Measurements from ENCODE around the gene ETV6. TPM values are rescaled to one million over a fixed set of nuclear protein-coding genes. Genes with fewer than 3 reads are reported as not detected.

Gene ETV6
- total RNA-seq, 1 donor from 2014 or later, result 33.4 TPM

DNA sequence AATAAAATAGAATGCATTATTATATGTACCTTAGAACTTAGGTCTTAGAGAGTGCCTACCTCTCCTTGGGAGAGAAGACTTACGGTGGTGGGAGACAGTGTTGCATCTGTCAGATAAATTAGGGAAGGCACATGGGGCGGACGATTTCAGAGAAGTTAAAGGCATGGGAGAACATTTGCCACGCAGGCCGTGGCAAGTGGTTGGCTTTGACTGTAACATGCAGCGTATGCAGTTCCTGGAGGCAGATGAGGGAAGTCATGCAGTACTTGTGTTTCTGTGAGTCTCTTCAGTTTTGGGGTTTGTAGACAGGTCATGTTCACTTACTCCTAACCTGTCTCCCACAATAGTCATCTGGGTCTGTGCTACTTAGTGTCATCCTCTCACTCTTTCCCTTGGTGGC lies 43.6 kb downstream of the ETV6 start:
- H3K27ac Mint-ChIP-seq (ENCODE audit: unreplicated experiment), result no peak overlapping the region
- H3K4me1 Mint-ChIP-seq (ENCODE audit: low read depth), result peaks cover 53% of the 10 kb centered on the region
- no peak overlapping the region for H3K4me3 Mint-ChIP-seq (ENCODE audit: unreplicated experiment)
- H3K9me3 Mint-ChIP-seq (ENCODE audit: low read depth), result no peaks in the 10 kb centered on the region
- TF ChIP-seq, protein P1, sequence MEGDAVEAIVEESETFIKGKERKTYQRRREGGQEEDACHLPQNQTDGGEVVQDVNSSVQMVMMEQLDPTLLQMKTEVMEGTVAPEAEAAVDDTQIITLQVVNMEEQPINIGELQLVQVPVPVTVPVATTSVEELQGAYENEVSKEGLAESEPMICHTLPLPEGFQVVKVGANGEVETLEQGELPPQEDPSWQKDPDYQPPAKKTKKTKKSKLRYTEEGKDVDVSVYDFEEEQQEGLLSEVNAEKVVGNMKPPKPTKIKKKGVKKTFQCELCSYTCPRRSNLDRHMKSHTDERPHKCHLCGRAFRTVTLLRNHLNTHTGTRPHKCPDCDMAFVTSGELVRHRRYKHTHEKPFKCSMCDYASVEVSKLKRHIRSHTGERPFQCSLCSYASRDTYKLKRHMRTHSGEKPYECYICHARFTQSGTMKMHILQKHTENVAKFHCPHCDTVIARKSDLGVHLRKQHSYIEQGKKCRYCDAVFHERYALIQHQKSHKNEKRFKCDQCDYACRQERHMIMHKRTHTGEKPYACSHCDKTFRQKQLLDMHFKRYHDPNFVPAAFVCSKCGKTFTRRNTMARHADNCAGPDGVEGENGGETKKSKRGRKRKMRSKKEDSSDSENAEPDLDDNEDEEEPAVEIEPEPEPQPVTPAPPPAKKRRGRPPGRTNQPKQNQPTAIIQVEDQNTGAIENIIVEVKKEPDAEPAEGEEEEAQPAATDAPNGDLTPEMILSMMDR (IDR thresholded peaks at IDR 0.05), result no peak
- no peaks in the 10 kb centered on the region for H3K27me3 Mint-ChIP-seq (ENCODE audit: low read depth)
- peaks cover 1% of the 10 kb centered on the region for H3K36me3 Mint-ChIP-seq (ENCODE audit: low read depth)
- DNase-seq (ENCODE audit: low spot score), result no peak

DNA sequence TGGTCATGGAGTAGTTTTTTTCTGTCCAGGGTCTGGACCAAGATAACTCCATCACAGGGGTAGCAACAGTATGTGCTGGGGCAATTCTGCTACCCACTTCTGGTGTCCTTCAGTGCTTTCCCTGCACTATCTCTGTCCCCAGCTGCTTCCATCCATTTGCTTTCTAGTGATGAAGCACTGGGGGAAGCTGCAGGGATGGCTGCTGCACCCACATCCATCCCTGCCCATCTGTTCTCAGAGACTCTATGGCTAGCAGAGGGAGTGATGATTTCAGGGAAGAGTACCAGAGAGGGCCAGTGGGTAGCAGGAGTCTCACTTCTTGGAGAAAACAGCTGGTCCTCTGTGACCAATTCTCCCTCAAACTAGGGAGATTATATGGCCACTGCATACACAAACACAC lies 44.1 kb downstream of the ETV6 start:
- H3K4me3 Mint-ChIP-seq (ENCODE audit: unreplicated experiment), result no peak overlapping the region

DNA sequence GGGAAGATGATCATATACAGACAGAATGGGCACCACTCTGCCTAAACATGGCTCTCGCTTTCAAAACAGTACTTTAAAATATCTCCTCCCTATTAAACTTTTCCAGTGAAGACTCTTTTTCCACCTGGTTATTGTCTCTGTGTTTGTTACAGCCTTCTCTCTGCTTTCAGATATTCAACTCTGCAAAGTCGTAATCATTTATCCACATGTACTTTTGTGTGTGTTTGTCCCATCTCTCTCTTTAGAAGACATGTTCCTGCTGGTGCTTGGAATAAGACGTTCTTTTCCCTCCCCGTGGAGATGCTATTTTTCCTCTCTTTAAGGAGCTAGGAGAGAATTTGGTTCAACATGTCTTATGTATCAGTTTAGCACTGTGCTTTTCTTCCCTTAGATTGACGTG lies 45.1 kb downstream of the ETV6 start:
- H3K27ac Mint-ChIP-seq (ENCODE audit: unreplicated experiment), result peak overlapping the region; percentile 85
- DNase-seq (ENCODE audit: low spot score), result no peak
- TF ChIP-seq, protein P1 (IDR thresholded peaks at IDR 0.05), result no peak
- peaks cover 41% of the 10 kb centered on the region for H3K4me1 Mint-ChIP-seq (ENCODE audit: low read depth)
- peaks cover 1% of the 10 kb centered on the region for H3K36me3 Mint-ChIP-seq (ENCODE audit: low read depth)
- H3K27me3 Mint-ChIP-seq (ENCODE audit: low read depth), result no peaks in the 10 kb centered on the region
- H3K4me3 Mint-ChIP-seq (ENCODE audit: unreplicated experiment), result no peak overlapping the region
- no peaks in the 10 kb centered on the region for H3K9me3 Mint-ChIP-seq (ENCODE audit: low read depth)

More for the DNA sequence above, 44.1 kb downstream of the ETV6 start:
- peaks cover 50% of the 10 kb centered on the region for H3K4me1 Mint-ChIP-seq (ENCODE audit: low read depth)
- H3K9me3 Mint-ChIP-seq (ENCODE audit: low read depth), result no peaks in the 10 kb centered on the region
- no peak for DNase-seq (ENCODE audit: low spot score)
- peaks cover 1% of the 10 kb centered on the region for H3K36me3 Mint-ChIP-seq (ENCODE audit: low read depth)
- no peaks in the 10 kb centered on the region for H3K27me3 Mint-ChIP-seq (ENCODE audit: low read depth)
- no peak overlapping the region for H3K27ac Mint-ChIP-seq (ENCODE audit: unreplicated experiment)
- TF ChIP-seq, protein P1 (IDR thresholded peaks at IDR 0.05), result no peak

DNA sequence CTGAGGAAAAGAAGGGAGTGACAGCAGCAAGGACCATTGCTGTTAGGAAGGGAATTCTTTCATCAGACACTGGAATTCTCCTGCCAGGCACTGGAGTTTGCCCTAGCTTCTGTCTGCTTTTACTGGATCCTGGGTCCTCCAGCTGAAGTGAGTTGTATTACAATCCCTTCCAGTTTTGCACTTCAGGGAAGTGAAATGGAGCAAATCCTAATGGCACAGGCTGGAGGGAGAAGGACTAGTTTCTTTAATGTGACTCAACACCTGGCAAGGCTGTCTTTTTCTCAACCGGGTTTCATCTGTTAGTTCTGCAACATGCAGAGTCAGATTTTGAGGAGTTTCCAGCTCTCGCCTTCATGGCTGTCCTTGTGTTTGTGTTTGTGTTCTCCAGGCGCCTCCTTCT lies 45.8 kb downstream of the ETV6 start:
- Mint-ChIP-seq H3K27me3 (ENCODE audit: low read depth) (no peaks in the 10 kb centered on the region), H3K36me3 (ENCODE audit: low read depth) (peaks cover 1% of the 10 kb centered on the region), H3K9me3 (ENCODE audit: low read depth) (no peaks in the 10 kb centered on the region), H3K27ac (ENCODE audit: unreplicated experiment) (peak overlapping the region; percentile 85), H3K4me1 (ENCODE audit: low read depth) (peaks cover 36% of the 10 kb centered on the region), H3K4me3 (ENCODE audit: unreplicated experiment) (no peak overlapping the region)
- DNase-seq (ENCODE audit: low spot score), result no peak
- TF ChIP-seq, protein P1 (IDR thresholded peaks at IDR 0.05), result no peak

DNA sequence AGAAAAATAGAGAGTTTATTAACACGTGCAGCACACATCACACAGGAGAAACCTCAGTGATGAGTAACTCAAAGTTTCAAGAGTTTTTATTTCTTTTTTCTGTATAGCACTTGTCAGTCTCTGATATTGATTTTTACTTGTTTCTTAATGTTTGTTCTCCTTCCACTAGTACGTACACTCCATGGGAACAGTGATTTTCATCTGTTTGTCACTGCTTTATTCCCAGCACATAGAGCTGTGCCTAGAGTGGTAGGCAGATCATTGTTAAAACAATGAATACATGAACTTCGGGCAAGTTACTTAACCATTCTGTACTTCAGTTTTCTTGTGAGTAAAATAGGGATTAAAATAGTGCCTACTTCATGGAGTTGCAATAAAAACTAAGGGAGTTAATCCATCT lies 46.6 kb downstream of the ETV6 start:
- Mint-ChIP-seq H3K4me1 (ENCODE audit: low read depth) (peaks cover 36% of the 10 kb centered on the region), H3K9me3 (ENCODE audit: low read depth) (no peaks in the 10 kb centered on the region), H3K27me3 (ENCODE audit: low read depth) (no peaks in the 10 kb centered on the region), H3K4me3 (ENCODE audit: unreplicated experiment) (no peak overlapping the region), H3K36me3 (ENCODE audit: low read depth) (peaks cover 1% of the 10 kb centered on the region), H3K27ac (ENCODE audit: unreplicated experiment) (peak overlapping the region; percentile 85)
- TF ChIP-seq, protein P1 (IDR thresholded peaks at IDR 0.05), result no peak
- DNase-seq (ENCODE audit: low spot score), result no peak
